ENCODE results near the gene CNTN1.

GRCh38 chr12:41011939-41012338 is 319.7 kb downstream of the CNTN1 start:
- TF ChIP-seq MEF2B (IDR thresholded peaks at IDR 0.05; ENCODE audit: partially characterized antibody, poor library complexity, severe bottlenecking): no peak
- TF ChIP-seq CREB1 (IDR thresholded peaks at IDR 0.05; ENCODE audit: low read depth): no peak
- no peak for TF ChIP-seq CTCF (IDR thresholded peaks at IDR 0.05 in 2 of 3, conservative IDR thresholded peaks at IDR 0.05 in 1 of 3; ENCODE audit: control insufficient read depth in 2 of 3, extremely low read depth in 1 of 3, insufficient read depth in 1 of 3, low read depth in 3 of 3, low read length in 3 of 3)
- TF ChIP-seq POLR2AphosphoS2 (IDR thresholded peaks at IDR 0.05; ENCODE audit: low read depth, low read length): no peak
- no peak for TF ChIP-seq FOS (IDR thresholded peaks at IDR 0.05; ENCODE audit: borderline replicate concordance, extremely low read depth, insufficient read length)
- no peak for TF ChIP-seq RCOR1 (conservative IDR thresholded peaks at IDR 0.05; ENCODE audit: low read depth, low read length)
- no peak for TF ChIP-seq ATF2 (IDR thresholded peaks at IDR 0.05; ENCODE audit: low read length)
- TF ChIP-seq CHD4 (IDR thresholded peaks at IDR 0.05): no peak
- TF ChIP-seq MAX (IDR thresholded peaks at IDR 0.05; ENCODE audit: low read depth, low read length): no peak
- no peak for TF ChIP-seq FOXK2 (IDR thresholded peaks at IDR 0.05)
